HG02678 (cell line): ENCODE results near the gene POLR3B.
"Not testable (repeated sequence)": the region's sequence is repeated elsewhere in the genome, so short reads cannot be mapped to it uniquely, and the experiment has no call there.

Experiments
- ATAC-seq: cut with Tn5 transposase; IDR thresholded peaks from one replicate; pipeline ENCODE4 v1.9.1; 2021; ENCODE audit warnings: mild to moderate bottlenecking, moderate library complexity; ENCODE audit not compliant: unreplicated experiment

The POLR3B gene

GRCh38 chr12:106357549-106358395 lies at the start of gene POLR3B:
Gene POLR3B (plus strand): TSS chr12:106357748. CDS start chr12:106357880, 132 bp downstream.
- peak; percentile 92 for ATAC-seq

- no peak for ATAC-seq
These were observed 49.4 kb upstream of the POLR3B start for GRCh38 chr12:106308121-106308520.

DNA sequence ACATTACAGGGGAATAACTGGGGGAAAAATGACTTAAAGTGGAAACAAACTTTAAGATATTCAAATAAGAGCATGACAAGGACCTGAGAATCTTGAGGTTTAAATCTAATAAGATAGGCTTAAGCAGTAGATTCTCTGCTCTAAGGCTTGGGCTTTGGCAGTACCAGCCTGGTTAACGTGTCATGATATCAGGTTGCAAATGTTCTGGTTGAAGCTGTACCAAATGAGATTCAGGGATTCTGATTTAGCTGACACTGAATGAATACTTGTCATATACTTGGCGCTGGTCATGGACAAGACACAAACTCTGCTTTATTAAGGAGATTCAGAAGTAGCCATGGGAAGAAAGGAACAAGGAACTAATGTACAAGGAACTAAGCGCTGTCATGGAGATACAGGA lies 48.9 kb upstream of the POLR3B start:
- no peak for ATAC-seq

- no peak for ATAC-seq
These were observed 47.7 kb upstream of the POLR3B start for GRCh38 chr12:106309671-106310505.

DNA sequence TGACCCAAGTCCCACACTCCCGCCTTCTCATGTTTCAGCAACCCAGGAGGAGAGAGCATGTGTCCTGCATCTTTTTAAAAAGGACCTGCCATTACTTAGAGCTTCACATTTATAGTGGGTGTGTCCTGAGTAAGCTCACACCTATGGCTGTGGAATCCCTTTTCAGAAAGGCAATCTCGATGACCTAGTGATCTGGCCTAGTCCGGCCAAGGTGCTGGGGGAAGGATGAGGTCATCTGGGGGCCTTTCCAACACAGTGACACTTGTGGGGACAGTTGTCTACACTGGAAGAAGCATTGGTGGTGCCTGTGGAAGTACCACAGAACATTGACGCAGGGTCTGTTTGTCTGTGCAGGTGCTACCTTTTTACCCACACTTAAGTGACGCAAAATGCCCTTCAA lies 46.9 kb upstream of the POLR3B start:
- no peak for ATAC-seq

DNA sequence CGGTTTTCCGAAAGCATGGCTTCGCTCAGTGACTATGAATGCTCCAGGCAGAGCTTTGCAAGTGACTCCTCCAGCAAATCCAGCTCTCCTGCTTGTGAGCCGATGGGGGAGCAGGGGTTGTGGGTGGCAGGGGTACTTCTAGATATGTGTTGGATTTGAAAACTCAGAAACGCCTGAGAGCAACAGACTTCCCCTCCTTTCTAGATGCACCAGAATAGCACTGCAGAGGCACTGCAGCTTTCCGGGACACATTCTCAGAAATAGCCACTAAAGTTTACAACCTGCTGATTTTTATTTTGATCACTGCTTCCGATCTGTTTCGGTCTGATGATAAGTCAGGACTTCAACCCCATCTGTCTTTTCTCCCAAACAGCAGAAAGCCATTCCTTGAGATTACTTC lies 46.4 kb upstream of the POLR3B start:
- no peak for ATAC-seq

DNA sequence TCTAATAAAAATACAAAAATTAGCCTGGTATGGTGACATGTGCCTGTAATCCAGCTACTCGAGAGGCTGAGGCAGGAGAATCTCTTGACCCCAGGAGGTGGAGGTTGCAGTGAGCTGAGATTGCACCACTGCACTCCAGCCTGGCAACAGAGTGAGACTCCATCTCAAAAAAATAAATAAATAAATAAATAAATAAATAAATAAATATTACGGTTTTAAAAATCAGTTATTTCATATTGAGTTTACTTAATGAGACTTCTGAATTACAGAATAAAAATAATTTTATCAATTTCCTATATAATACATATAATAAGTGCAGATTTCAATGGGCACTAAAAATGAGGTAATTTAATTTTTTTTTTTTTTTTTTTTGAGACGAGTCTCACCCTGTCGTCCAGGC lies 44.1 kb upstream of the POLR3B start:
- not testable (repeated sequence) for ATAC-seq

GRCh38 chr12:106315523-106315922 lies 42.0 kb upstream of the POLR3B start:
- ATAC-seq: no peak

- ATAC-seq: no peak
These were observed 40.0 kb upstream of the POLR3B start for GRCh38 chr12:106317406-106318082.

- no peak for ATAC-seq
These were observed 36.3 kb upstream of the POLR3B start for GRCh38 chr12:106321139-106321850.

DNA sequence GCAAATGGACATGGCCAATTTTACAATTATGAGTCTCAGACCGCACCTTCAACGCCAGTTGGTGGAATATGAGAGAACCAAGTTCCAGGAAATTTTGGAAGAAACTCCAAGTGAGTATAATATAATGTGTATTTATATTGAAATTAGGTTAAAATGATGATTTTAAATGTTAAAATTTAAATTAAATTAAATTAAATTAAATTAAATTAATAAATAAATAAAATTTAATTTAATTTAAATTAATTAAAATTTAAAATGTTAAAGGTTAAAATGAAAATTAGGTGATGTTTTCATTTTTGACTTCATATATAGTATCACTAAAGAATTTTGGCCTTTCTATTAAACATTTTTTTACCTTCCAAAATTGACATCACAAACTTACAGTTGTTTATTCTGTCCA lies 34.0 kb upstream of the POLR3B start:
- no peak for ATAC-seq

- no peak for ATAC-seq
These were observed 30.2 kb upstream of the POLR3B start for GRCh38 chr12:106327309-106327869.

DNA sequence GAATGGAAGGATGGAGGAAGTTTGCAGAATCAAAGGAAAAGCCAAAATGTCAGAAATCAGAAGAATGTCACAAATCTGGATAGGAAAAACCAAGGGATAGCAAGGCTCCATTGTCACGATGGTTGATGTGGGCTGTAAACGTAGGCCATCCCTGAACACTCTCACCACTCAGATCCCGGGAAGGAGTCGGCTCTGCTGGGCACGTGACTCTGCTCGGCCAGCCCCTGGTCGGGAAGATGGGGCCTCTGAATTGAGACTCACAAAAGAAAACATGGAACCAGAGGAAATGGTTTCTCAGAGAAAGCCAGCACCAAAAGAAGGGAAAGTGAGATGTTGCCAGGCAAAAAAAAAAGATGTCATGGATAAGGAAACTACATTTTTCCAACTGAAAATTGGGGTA lies 28.8 kb upstream of the POLR3B start:
- no peak for ATAC-seq

DNA sequence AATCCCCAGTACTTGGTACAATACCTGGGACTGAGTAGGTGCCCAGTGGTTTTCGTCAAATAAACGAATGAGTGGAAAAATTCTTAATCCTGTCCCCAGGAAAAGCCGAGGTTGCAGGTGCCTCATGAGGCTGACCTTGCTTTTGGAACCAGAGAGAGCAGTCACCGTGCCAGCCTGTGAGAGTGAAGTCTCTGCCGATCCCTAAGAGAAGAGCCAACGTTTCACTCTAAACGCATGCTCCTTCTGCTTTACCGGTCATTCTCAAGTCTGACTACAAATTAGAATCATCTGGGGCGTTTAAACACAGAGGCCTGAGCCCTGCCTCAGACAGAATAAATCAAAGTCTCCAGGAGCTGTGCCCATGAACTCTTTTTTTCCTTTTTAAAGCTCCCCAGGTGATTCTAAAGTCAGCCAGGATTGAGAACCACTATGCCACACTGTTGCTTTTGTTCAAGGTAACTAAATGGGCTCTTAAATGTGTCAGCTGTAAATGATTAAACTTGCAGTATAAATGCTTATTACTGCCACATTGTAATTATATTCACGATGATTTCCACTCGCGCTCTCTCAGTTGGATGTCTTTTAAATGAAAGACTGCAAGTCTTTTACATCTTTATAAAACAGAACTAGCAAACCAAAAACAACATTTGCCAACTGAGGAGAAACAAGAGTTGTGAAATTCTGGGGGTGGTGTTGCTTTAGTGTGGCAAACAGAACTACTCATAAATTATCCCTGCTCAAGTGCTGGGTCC lies 28.1 kb upstream of the POLR3B start:
- ATAC-seq: no peak

- ATAC-seq: no peak
These were observed 25.9 kb upstream of the POLR3B start for GRCh38 chr12:106331599-106331998.

- ATAC-seq: no peak
These were observed 25.0 kb upstream of the POLR3B start for GRCh38 chr12:106332536-106332935.

DNA sequence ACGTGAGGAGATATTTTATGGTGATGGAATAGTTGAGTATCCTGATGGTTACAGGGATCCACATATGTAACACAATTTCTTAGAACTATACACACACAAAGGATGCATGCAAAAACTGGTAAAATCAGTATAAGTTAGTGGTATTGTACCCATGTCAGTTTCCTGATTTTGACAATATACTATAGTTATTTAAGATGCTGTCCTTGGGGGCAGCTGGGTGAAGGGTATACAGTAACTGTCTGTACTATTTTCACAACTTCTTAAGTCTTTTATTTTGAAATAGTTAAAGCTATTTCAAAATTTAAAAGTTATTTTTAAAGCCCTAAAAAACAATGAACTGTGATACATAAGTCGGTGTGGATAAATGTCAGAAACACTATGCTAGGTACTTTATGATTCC lies 24.5 kb upstream of the POLR3B start:
- ATAC-seq: no peak

DNA sequence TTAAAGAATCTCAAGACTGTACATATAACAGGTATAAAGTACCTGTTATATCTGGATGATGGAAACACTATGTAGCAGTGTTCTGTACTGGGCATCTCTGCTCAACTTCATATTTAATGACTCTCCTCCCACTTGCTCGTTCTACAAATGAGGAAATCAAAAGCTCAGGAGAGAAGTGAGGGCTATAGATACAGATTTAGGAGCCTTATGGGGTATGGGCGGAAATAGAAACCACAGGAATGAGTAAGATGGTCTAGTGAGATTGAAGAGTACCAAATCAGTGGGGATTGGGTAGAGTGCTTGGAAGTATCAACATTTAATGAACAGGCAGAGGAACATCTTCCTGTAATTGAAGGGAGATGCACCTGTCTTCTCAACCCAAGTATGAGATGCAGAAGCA lies 23.8 kb upstream of the POLR3B start:
- no peak for ATAC-seq

DNA sequence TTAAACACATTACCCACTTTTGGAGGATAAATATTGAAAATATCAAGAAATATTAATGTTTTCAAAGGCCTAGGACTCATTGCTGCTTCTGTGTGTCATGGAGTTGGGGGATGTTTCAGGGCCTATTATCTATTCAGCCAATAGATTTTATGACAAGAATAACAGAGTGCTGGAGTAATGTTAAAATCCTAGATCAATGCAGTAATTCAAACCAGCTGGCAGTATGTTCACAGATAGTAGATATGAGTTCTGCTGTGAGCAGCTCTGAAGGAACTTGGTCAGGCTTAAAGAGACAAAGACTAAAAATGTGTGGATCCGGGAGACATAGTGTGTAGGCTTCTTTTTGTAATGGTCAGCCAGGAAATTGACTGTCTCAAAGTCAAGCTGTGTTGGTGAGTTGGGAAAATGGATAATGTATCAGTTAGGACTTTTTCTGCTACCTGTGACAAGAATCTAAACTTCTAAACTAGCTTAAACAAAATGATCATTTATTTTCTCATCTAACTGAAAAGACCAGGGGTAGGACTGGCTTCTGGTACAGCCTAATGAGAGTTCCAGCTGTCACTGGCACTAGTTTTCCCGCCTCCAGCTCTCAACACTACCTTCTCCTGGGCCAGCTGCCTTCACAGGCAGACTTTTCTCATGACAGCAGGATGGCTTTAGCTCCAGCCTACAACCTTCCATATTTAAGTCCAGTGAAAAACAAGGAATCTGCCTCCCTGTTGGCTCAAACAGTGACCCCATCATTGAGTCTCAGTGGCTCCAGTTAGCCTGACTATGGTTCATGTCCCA lies 16.3 kb upstream of the POLR3B start:
- no peak for ATAC-seq
